Heart right ventricle (tissue), 16 donors: ENCODE data around the gene ATP5F1B. TPM values are rescaled to one million over a fixed set of nuclear protein-coding genes. Genes with fewer than 3 reads are reported as not detected.

Experiments
- ATAC-seq, 8 donors: fragments of 200-7000 bp; cut with Tn5 transposase; one replicate each; pipeline ENCODE4 v1.9.1; 2020; ENCODE audit warnings: mild to moderate bottlenecking in 8 of 8, moderate library complexity in 8 of 8, moderate number of reproducible peaks in 1 of 8
- DNase-seq, 2 donors: peaks; one replicate each; pipeline ENCODE4 v3.0.0-alpha.2; 2020
- H3K27ac ChIP-seq, 10 donors: fragments of 200-600 bp; sonication (generic) in 2 of 10; one replicate each; pipeline versions ENCODE4 v1.5.0 to v1.8.0; 2020 to 2022; ENCODE audit warnings: mild to moderate bottlenecking in 3 of 10
- H3K27me3 ChIP-seq, 7 donors: fragments of 200-600 bp; one replicate each; pipeline ENCODE4 v1.8.0; 2021 to 2022; ENCODE audit warnings: mild to moderate bottlenecking in 2 of 7
- H3K36me3 ChIP-seq, 9 donors: fragments of 200-600 bp; sonication (generic) in 1 of 9; one replicate each; pipeline versions ENCODE4 v1.5.0 to v1.8.0; 2020 to 2022; ENCODE audit warnings: mild to moderate bottlenecking in 2 of 9
- H3K4me1 ChIP-seq, 9 donors: fragments of 200-600 bp; sonication (generic) in 1 of 9; one replicate each; pipeline versions ENCODE4 v1.5.0 to v1.8.0; 2020 to 2022; ENCODE audit warnings: mild to moderate bottlenecking in 4 of 9
- H3K4me3 ChIP-seq, 10 donors: fragments of 200-600 bp; sonication (generic) in 2 of 10; one replicate each; pipeline versions ENCODE4 v1.5.0 to v1.8.0; 2020 to 2022; ENCODE audit warnings: mild to moderate bottlenecking in 7 of 10, moderate library complexity in 2 of 10
- H3K9me3 ChIP-seq, 11 donors: fragments of 200-600 bp in 10 of 11; sonication (generic) in 2 of 11; one replicate each; pipeline versions ENCODE4 v1.5.0 to v1.8.0; 2013 to 2022; ENCODE audit warnings: mild to moderate bottlenecking in 2 of 11, control low read depth in 1 of 11, moderate library complexity in 1 of 11
- CTCF ChIP-seq, 9 donors: fragments of 200-600 bp; sonication (generic) in 2 of 9; IDR thresholded peaks; one replicate each; pipeline versions ENCODE4 v1.5.0 to v1.8.0; 2021 to 2022; ENCODE audit warnings: antibody characterized with exemption in 9 of 9, mild to moderate bottlenecking in 5 of 9, moderate library complexity in 1 of 9
- WGBS, 2 donors: extraction: QIAGEN DNeasy Blood & Tissue Kit; methylation state at CpG; one replicate each; pipeline ENCODE4 v1.1.7; 2013; ENCODE audit warnings: inconsistent platforms in 1 of 2; 5-methylcytosine and 5-hydroxymethylcytosine counted together
- intact Hi-C, 10 donors: fragments of 100-400 bp; cut with DNase I; formaldehyde crosslinking; loops; one replicate each; pipeline versions ENCODE4 v1.11.1 to v1.14.2; 2022
- polyA plus RNA-seq, 2 donors: library from polyadenylated mRNA; stranded (reverse); fragments of 200-250 nt; gene quantifications; one replicate each; pipeline ENCODE4 v1.2.3, GENCODE V29; 2013
- total RNA-seq, 10 donors: library from RNA; stranded (reverse); fragmentation: NEBNext Ultra II Directional in 3 of 10; extraction: Animal tissue kit (Norgen Biotek cat#: 25700) in 3 of 10; gene quantifications; one replicate each; pipeline versions ENCODE4 v1.2.1 to v1.2.4, GENCODE V29; 2021 to 2023
- donor health status: Arrhythmogenic right ventricular cardiomyopathy.
- donor health status: ischemic (EF 13 %, LVEDD 7.1; RV severe dilation, severe dysfunction).
- donor health status: healthy with polysubstance abuse.
- donor health status: DM: no; HTN: yes; CAD: no.
- donor health status: DM: no; HTN: no; CAD: no.
- donor health status: ischemic (EF 25% LVEDD 6.9; RV normal size, moderate dysfunction).
- donor health status: ischemic (EF 25% LVEDD 5.7; RV mildly dilated, moderate dysfunction).
- donor health status: healthy.
- donor health status: DM: yes; HTN: yes; CAD: no.
- donor health status: Ischemic cardiomyopathy.
- donor health status: ischemic (EF 35%, LVEDD 5.7; RV mildly dilated, moderate dysfunction).
- donor health status: nonischemic (EF 11% LVEDD 7.7; RV severe dilation, severe dysfunction).
- donor health status: DM: yes; HTN: yes; CAD: no.
- donor health status: PGD.
- donor health status: ischemic (EF 29% LVEDD 5.4; RV normal size, mild dysfunction).
- donor health status: nonischemic (EF 23%, LVEDD 6.1; RV moderate dilation, normal function).

ATP5F1B gene
- total and polyA plus RNA-seq, 12 donors: 1,003 to 3,612 (median 3,231) TPM

GRCh38 chr12:56676851-56677580, 31.2 kb upstream of the ATP5F1B start:
- DNase-seq: no peak
- H3K9me3 ChIP-seq: no peaks in the 10 kb centered on the region
- 83% methylated on average over 11 of the region's 11 CpGs for WGBS, 2 donors
- TF ChIP-seq CTCF (IDR thresholded peaks at IDR 0.05): no peak
- intact Hi-C loops: no loop called here
- no peak overlapping the region for H3K27ac ChIP-seq
- peaks cover 0 to 41% (median 7%) of the 10 kb centered on the region in 9 donors for H3K36me3 ChIP-seq
- H3K4me1 ChIP-seq: peaks cover 0 to 72% (median 53%) of the 10 kb centered on the region in 9 donors
- no peak overlapping the region for H3K4me3 ChIP-seq
- ATAC-seq: peak in 1 of 8 donors; percentile 45
- H3K27me3 ChIP-seq: no peaks in the 10 kb centered on the region

- no peak overlapping the region for H3K4me3 ChIP-seq
- intact Hi-C loops: no loop called here
- H3K9me3 ChIP-seq: no peaks in the 10 kb centered on the region
- 90 to 92% methylated on average over 2 of the region's 2 CpGs for WGBS, 2 donors
- DNase-seq (no peak), ATAC-seq (no peak)
- no peaks in the 10 kb centered on the region for H3K27me3 ChIP-seq
- TF ChIP-seq CTCF (IDR thresholded peaks at IDR 0.05): no peak
- peaks cover 0 to 49% (median 20%) of the 10 kb centered on the region in 9 donors for H3K4me1 ChIP-seq
- H3K27ac ChIP-seq: no peak overlapping the region
- peaks cover 0 to 74% (median 45%) of the 10 kb centered on the region in 9 donors for H3K36me3 ChIP-seq
Measured at GRCh38 chr12:56671608-56672007, 25.8 kb upstream of the ATP5F1B start.

GRCh38 chr12:56670836-56671235, 25.1 kb upstream of the ATP5F1B start:
- 84 to 86% methylated on average over 4 of the region's 4 CpGs for WGBS, 2 donors
- peaks cover 0 to 82% (median 53%) of the 10 kb centered on the region in 9 donors for H3K36me3 ChIP-seq
- no peak for TF ChIP-seq CTCF (IDR thresholded peaks at IDR 0.05)

GRCh38 chr12:56668197-56668457, 22.3 kb upstream of the ATP5F1B start:
- no peak for DNase-seq

More at GRCh38 chr12:56670836-56671235, 25.1 kb upstream of the ATP5F1B start:
- ATAC-seq (no peak), DNase-seq (no peak)
- intact Hi-C loops: no loop called here
- Histone ChIP-seq H3K9me3 (no peaks in the 10 kb centered on the region), H3K27me3 (no peaks in the 10 kb centered on the region), H3K4me1 (peaks cover 0 to 41% (median 13%) of the 10 kb centered on the region in 9 donors), H3K27ac (no peak overlapping the region), H3K4me3 (no peak overlapping the region)

More at GRCh38 chr12:56668197-56668457, 22.3 kb upstream of the ATP5F1B start:
- Histone ChIP-seq H3K4me3 (no peak overlapping the region), H3K36me3 (peaks cover 0 to 100% (median 72%) of the 10 kb centered on the region in 9 donors), H3K27ac (no peak overlapping the region), H3K9me3 (no peaks in the 10 kb centered on the region), H3K27me3 (no peaks in the 10 kb centered on the region), H3K4me1 (peaks cover 0 to 29% (median 8%) of the 10 kb centered on the region in 9 donors)
- ATAC-seq: no peak
- 88 to 94% methylated on average over 2 of the region's 2 CpGs for WGBS, 2 donors
- TF ChIP-seq CTCF (IDR thresholded peaks at IDR 0.05): no peak
- intact Hi-C loops: no loop called here
